Endodermal cell (in vitro differentiated cells): ENCODE data around the gene DOCK2. TPM values are rescaled to one million over a fixed set of nuclear protein-coding genes. Genes with fewer than 3 reads are reported as not detected.

Source experiments
- DNase-seq: peaks from one replicate; pipeline ENCODE4 v3.0.0-alpha.2; 2017
- H3K27ac ChIP-seq: 2 replicates; pipeline ENCODE4 v1.5.1; 2013; ENCODE audit warnings: mild to moderate bottlenecking, low read depth, low read length, moderate library complexity
- H3K27me3 ChIP-seq: 2 replicates; pipeline ENCODE4 v1.6.1; 2013; ENCODE audit warnings: mild to moderate bottlenecking, low read length, moderate library complexity; ENCODE audit not compliant: insufficient read depth, control insufficient read depth, poor library complexity, severe bottlenecking
- H3K36me3 ChIP-seq: 2 replicates; pipeline ENCODE4 v1.7.0; 2013; ENCODE audit warnings: mild to moderate bottlenecking, low read length, moderate library complexity; ENCODE audit not compliant: control insufficient read depth, insufficient read depth
- H3K4me1 ChIP-seq: one replicate; pipeline ENCODE4 v1.7.0; 2013; ENCODE audit warnings: low read length; ENCODE audit not compliant: control insufficient read depth, insufficient read depth
- H3K4me3 ChIP-seq: 2 replicates; pipeline ENCODE4 v1.5.1; 2013; ENCODE audit warnings: mild to moderate bottlenecking, low read length, moderate library complexity
- H3K9ac ChIP-seq: 2 replicates; pipeline ENCODE4 v1.6.1; 2013; ENCODE audit warnings: mild to moderate bottlenecking, low read length, moderate library complexity; ENCODE audit not compliant: poor library complexity, severe bottlenecking; ENCODE audit errors: extremely low read depth
- H3K9me3 ChIP-seq: 2 replicates; pipeline ENCODE4 v1.6.1; 2013; ENCODE audit warnings: mild to moderate bottlenecking, low read length, moderate library complexity; ENCODE audit not compliant: control insufficient read depth
- H3K27ac Mint-ChIP-seq: 2 replicates; pipeline ENCODE4 v1.8.0; 2020; ENCODE audit warnings: mixed read lengths
- H3K27me3 Mint-ChIP-seq: 2 replicates; pipeline ENCODE4 v1.8.0; 2021; ENCODE audit warnings: mild to moderate bottlenecking, mixed read lengths; ENCODE audit not compliant: insufficient read depth
- H3K36me3 Mint-ChIP-seq: 2 replicates; pipeline ENCODE4 v1.8.0; 2020; ENCODE audit warnings: low read depth, mixed read lengths
- H3K4me1 Mint-ChIP-seq: 2 replicates; pipeline ENCODE4 v1.8.0; 2020; ENCODE audit warnings: mixed read lengths
- H3K4me3 Mint-ChIP-seq: 2 replicates; pipeline ENCODE4 v1.8.0; 2020; ENCODE audit warnings: mild to moderate bottlenecking, moderate library complexity, mixed read lengths
- H3K9me3 Mint-ChIP-seq: 2 replicates; pipeline ENCODE4 v1.8.0; 2020; ENCODE audit warnings: mild to moderate bottlenecking, mixed read lengths
- CTCF ChIP-seq: fragments of 200-600 bp; sonication (generic); conservative IDR thresholded peaks from 2 replicates; pipeline ENCODE4 v1.5.0; 2021; ENCODE audit warnings: antibody characterized with exemption, mild to moderate bottlenecking
- WGBS, 2 experiments: methylation state at CpG; one replicate each; pipeline versions ENCODE4 v1.1.5 to v1.1.7; 2013; ENCODE audit warnings: missing lambda C conversion rate in 2 of 2, mixed read lengths in 1 of 2; ENCODE audit not compliant: insufficient coverage in 1 of 2, insufficient read length in 1 of 2; 5-methylcytosine and 5-hydroxymethylcytosine counted together
- total RNA-seq, 2 donors: library from RNA; stranded (reverse); fragmentation: NEBNext Ultra II Directional in 1 of 2; extraction: Animal tissue kit (Norgen Biotek cat#: 25700) in 1 of 2; gene quantifications; 2 replicates in 1 of 2; 3 replicates in 1 of 2; pipeline ENCODE4 v1.2.1, GENCODE V29; 2021

DOCK2 gene
- total RNA-seq, 2 donors from 2014 or later, result 2.6 to 3.9 TPM

- Mint-ChIP-seq H3K4me3 (no peak overlapping the region), H3K27ac (no peak overlapping the region), H3K9me3 (no peaks in the 10 kb centered on the region), H3K4me1 (peaks cover 18% of the 10 kb centered on the region), H3K36me3 (no peaks in the 10 kb centered on the region), H3K27me3 (peaks cover 2% of the 10 kb centered on the region)
- Histone ChIP-seq H3K4me1 (peaks cover 2% of the 10 kb centered on the region), H3K27ac (no peak overlapping the region), H3K36me3 (no peaks in the 10 kb centered on the region), H3K27me3 (no peaks in the 10 kb centered on the region), H3K9ac (no peak overlapping the region), H3K9me3 (no peaks in the 10 kb centered on the region), H3K4me3 (no peak overlapping the region)
- no peak for TF ChIP-seq CTCF
- no peak for DNase-seq
- 91 to 96% methylated on average over 1 to 2 of the region's 2 CpGs for WGBS, 2 experiments
Measured at GRCh38 chr5:169772256-169772655, 135.2 kb downstream of the DOCK2 start.

- Mint-ChIP-seq H3K27me3 (peaks cover 2% of the 10 kb centered on the region), H3K4me3 (no peak overlapping the region)
Measured at GRCh38 chr5:169772688-169773087, 135.6 kb downstream of the DOCK2 start.

GRCh38 chr5:169777159-169777558 lies 140.1 kb downstream of the DOCK2 start:
- no peaks in the 10 kb centered on the region for H3K36me3 Mint-ChIP-seq
- Histone ChIP-seq H3K36me3 (no peaks in the 10 kb centered on the region), H3K9me3 (no peaks in the 10 kb centered on the region), H3K9ac (no peak overlapping the region), H3K27ac (no peak overlapping the region), H3K27me3 (no peaks in the 10 kb centered on the region), H3K4me1 (peaks cover 2% of the 10 kb centered on the region), H3K4me3 (no peak overlapping the region)
- WGBS, 2 experiments, result 58 to 74% methylated on average over 6 of the region's 6 CpGs
- no peak overlapping the region for H3K4me3 Mint-ChIP-seq
- H3K27me3 Mint-ChIP-seq, result peaks cover 2% of the 10 kb centered on the region
- no peak for TF ChIP-seq CTCF
- H3K27ac Mint-ChIP-seq, result no peak overlapping the region
- no peak for DNase-seq
- no peaks in the 10 kb centered on the region for H3K9me3 Mint-ChIP-seq
- H3K4me1 Mint-ChIP-seq, result peaks cover 19% of the 10 kb centered on the region

More at GRCh38 chr5:169772688-169773087, 135.6 kb downstream of the DOCK2 start:
- H3K9ac ChIP-seq, result no peak overlapping the region
- Mint-ChIP-seq H3K27ac (no peak overlapping the region), H3K36me3 (no peaks in the 10 kb centered on the region), H3K9me3 (no peaks in the 10 kb centered on the region), H3K4me1 (peaks cover 20% of the 10 kb centered on the region)
- no peak overlapping the region for H3K27ac ChIP-seq
- peaks cover 2% of the 10 kb centered on the region for H3K4me1 ChIP-seq
- TF ChIP-seq CTCF, result no peak
- 79 to 87% methylated on average over 6 of the region's 6 CpGs for WGBS, 2 experiments
- no peak overlapping the region for H3K4me3 ChIP-seq
- DNase-seq, result no peak
- no peaks in the 10 kb centered on the region for H3K9me3 ChIP-seq
- H3K27me3 ChIP-seq, result no peaks in the 10 kb centered on the region
- H3K36me3 ChIP-seq, result no peaks in the 10 kb centered on the region
